ENCODE results near the gene NRSN2. TPM values are rescaled to one million over a fixed set of nuclear protein-coding genes. Genes with fewer than 3 reads are reported as not detected.

Gene NRSN2
- total RNA-seq, 2 donors from 2014 or later, result 24.7 to 38.4 TPM

- Histone ChIP-seq H3K27me3 (ENCODE audit: control insufficient read depth, insufficient read depth, low read length, poor library complexity, severe bottlenecking) (peaks cover 15% of the 10 kb centered on the region), H3K27ac (ENCODE audit: low read depth, low read length) (no peak overlapping the region), H3K4me1 (ENCODE audit: control insufficient read depth, insufficient read depth, low read length) (peaks cover 3% of the 10 kb centered on the region), H3K9ac (ENCODE audit: extremely low read depth, low read length, poor library complexity, severe bottlenecking) (no peak overlapping the region), H3K4me3 (ENCODE audit: low read length) (no peak overlapping the region), H3K9me3 (ENCODE audit: control insufficient read depth, low read length) (no peaks in the 10 kb centered on the region), H3K36me3 (ENCODE audit: control insufficient read depth, insufficient read depth, low read length) (no peaks in the 10 kb centered on the region)
- H3K9me3 Mint-ChIP-seq, result no peaks in the 10 kb centered on the region
- peaks cover 76% of the 10 kb centered on the region for H3K27me3 Mint-ChIP-seq (ENCODE audit: insufficient read depth)
- DNase-seq, result no peak
- H3K4me1 Mint-ChIP-seq, result peaks cover 5% of the 10 kb centered on the region
- H3K4me3 Mint-ChIP-seq, result no peak overlapping the region
- 82 to 100% methylated on average over 2 of the region's 2 CpGs for WGBS, 2 experiments (ENCODE audit: insufficient coverage in 1 of 2, insufficient read length in 1 of 2)
- no peak for TF ChIP-seq CTCF (conservative IDR thresholded peaks at IDR 0.05)
- H3K27ac Mint-ChIP-seq, result no peak overlapping the region
- no peaks in the 10 kb centered on the region for H3K36me3 Mint-ChIP-seq (ENCODE audit: low read depth)
Measured at GRCh38 chr20:341682-342081, 5.2 kb upstream of the NRSN2 start.

GRCh38 chr20:343107-343506 lies 3.8 kb upstream of the NRSN2 start:
- H3K4me3 Mint-ChIP-seq, result no peak overlapping the region
- H3K36me3 ChIP-seq (ENCODE audit: control insufficient read depth, insufficient read depth, low read length), result no peaks in the 10 kb centered on the region
- DNase-seq, result no peak
- H3K27me3 Mint-ChIP-seq (ENCODE audit: insufficient read depth), result peaks cover 63% of the 10 kb centered on the region
- TF ChIP-seq CTCF (conservative IDR thresholded peaks at IDR 0.05), result no peak
- H3K9me3 ChIP-seq (ENCODE audit: control insufficient read depth, low read length), result no peaks in the 10 kb centered on the region
- H3K36me3 Mint-ChIP-seq (ENCODE audit: low read depth), result no peaks in the 10 kb centered on the region
- H3K4me1 Mint-ChIP-seq, result peaks cover 5% of the 10 kb centered on the region
- H3K27me3 ChIP-seq (ENCODE audit: control insufficient read depth, insufficient read depth, low read length, poor library complexity, severe bottlenecking), result peaks cover 8% of the 10 kb centered on the region
- H3K4me3 ChIP-seq (ENCODE audit: low read length), result no peak overlapping the region
- no peak overlapping the region for H3K27ac Mint-ChIP-seq
- H3K4me1 ChIP-seq (ENCODE audit: control insufficient read depth, insufficient read depth, low read length), result peaks cover 3% of the 10 kb centered on the region
- H3K27ac ChIP-seq (ENCODE audit: low read depth, low read length), result no peak overlapping the region
- H3K9ac ChIP-seq (ENCODE audit: extremely low read depth, low read length, poor library complexity, severe bottlenecking), result no peak overlapping the region
- no peaks in the 10 kb centered on the region for H3K9me3 Mint-ChIP-seq

DNA sequence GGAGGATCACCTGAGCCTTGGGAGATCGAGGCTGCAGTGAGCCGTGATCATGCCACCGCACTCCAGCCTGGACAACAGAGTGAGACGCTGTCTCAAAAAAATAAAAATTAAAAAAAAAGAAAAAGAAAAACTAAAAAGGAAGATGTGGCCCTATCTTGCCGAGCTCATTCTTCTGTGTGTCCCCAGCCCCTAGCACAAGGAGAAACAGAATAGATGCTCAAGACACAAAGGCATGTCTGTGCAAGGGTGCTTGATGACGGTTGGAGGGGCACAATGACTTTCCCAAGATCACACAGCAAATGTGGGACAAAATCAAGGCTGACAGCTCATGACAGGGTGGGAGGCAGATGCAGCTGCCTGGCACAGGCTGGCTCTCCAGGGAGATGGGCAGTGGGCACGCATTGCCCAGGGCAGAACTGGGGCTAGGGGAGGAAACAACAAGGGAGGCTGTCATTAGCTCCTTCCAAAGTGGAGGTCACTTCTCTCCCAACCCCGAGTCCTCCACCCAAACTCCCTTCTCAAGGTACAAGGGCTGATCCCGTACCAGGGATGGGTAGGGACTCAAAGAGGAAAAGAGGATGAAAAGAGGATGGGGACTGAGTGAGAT lies 775 bp upstream of the NRSN2 start:
- TF ChIP-seq CTCF (conservative IDR thresholded peaks at IDR 0.05), result no peak
- Mint-ChIP-seq H3K4me1 (peaks cover 13% of the 10 kb centered on the region), H3K36me3 (ENCODE audit: low read depth) (peaks cover 5% of the 10 kb centered on the region), H3K4me3 (peak overlapping the region; percentile 88), H3K27ac (peak overlapping the region; percentile 93), H3K9me3 (no peaks in the 10 kb centered on the region), H3K27me3 (ENCODE audit: insufficient read depth) (peaks cover 36% of the 10 kb centered on the region)
- H3K27me3 ChIP-seq (ENCODE audit: control insufficient read depth, insufficient read depth, low read length, poor library complexity, severe bottlenecking), result no peaks in the 10 kb centered on the region
- peaks cover 11% of the 10 kb centered on the region for H3K36me3 ChIP-seq (ENCODE audit: control insufficient read depth, insufficient read depth, low read length)
- H3K4me3 ChIP-seq (ENCODE audit: low read length), result peak overlapping the region; percentile 87
- peak overlapping the region; percentile 47 for H3K9ac ChIP-seq (ENCODE audit: extremely low read depth, low read length, poor library complexity, severe bottlenecking)
- H3K9me3 ChIP-seq (ENCODE audit: control insufficient read depth, low read length), result no peaks in the 10 kb centered on the region
- peaks cover 3% of the 10 kb centered on the region for H3K4me1 ChIP-seq (ENCODE audit: control insufficient read depth, insufficient read depth, low read length)
- H3K27ac ChIP-seq (ENCODE audit: low read depth, low read length), result peak overlapping the region; percentile 83
- WGBS, 2 experiments (ENCODE audit: insufficient coverage in 1 of 2, insufficient read length in 1 of 2), result 69 to 88% methylated on average over 7 to 9 of the region's 9 CpGs
- DNase-seq, result no peak

Measured in endodermal cell (in vitro differentiated cells).